UCSD-AML1 (cell line): ENCODE data around the gene OR6T1.

Experiments
- DNase-seq: peaks from one replicate; lab custom pipeline; 2025; ENCODE audit not compliant: unreplicated experiment; lab: John Stamatoyannopoulos, UW

OR6T1 gene, protein sequence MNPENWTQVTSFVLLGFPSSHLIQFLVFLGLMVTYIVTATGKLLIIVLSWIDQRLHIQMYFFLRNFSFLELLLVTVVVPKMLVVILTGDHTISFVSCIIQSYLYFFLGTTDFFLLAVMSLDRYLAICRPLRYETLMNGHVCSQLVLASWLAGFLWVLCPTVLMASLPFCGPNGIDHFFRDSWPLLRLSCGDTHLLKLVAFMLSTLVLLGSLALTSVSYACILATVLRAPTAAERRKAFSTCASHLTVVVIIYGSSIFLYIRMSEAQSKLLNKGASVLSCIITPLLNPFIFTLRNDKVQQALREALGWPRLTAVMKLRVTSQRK

DNA sequence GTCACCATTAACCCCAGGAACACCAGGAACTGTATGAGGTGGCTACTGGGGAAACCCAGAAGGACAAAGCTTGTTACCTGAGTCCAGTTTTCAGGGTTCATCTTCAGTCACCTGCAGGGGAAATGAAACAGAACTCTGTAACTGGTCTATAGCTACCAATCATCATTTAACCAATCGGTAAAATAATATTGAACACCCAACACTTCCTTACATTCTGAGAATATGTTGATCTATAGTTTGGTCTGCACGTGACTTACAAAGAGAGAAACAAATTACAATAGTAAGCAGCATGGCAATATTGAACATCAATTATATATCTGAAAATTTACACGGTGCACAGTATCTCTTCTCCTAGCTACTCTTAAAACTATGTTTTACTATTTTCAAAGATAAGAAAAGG, at the start of gene OR6T1:
TSS of gene OR6T1 (minus strand) at position 101 of the 400 bp plus-strand sequence. CDS start at position 101, 0 bp downstream.
- no peak for DNase-seq

DNA sequence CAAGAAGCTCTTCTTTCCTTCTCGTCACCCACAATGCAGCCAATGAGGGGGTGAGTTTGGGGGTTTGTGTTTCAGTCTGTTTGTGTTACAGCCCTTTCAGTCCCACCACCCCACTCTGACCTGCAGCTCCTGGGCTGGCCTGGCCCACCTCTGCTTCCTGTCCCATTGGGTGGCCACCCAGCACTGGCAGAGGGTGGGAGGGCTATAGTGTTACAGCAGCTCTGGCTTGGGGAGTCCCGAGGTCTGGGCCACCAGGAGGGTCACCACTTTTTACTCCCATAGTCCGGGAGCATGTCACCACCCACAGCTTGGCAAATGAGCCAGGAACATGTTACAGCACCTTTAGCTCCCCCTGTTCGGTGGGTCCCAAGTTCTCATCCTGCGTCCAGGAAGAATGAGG, 35.7 kb upstream of the OR6T1 start:
- DNase-seq: no peak

DNA sequence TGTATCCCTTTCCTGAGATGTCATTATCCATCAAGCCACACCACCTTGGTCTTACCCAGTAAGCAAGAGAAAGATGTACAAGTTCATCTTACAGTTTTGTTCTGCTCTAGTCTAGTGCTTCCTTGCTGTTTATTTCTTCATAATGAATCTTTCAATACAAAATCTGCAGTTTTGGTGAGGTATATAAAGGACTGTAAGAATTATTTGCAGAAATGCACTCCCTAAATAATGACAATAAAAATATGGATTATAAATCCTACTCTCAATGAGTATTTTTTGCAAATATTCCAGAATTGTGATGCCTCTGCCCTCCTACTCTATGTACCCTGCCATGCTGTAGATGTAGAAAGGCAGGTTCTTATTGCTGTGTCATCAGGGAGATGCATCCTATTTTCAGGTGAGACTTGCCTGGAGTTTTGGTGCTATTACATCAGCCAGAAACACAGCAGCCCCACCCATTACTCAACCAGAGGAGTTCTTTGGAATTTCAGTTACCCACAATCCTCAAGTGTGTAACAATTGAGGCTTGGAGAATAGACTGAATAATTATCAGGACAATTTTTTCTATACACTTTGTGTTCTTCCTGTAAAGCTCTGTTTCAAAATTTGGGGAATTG, 34.2 kb upstream of the OR6T1 start, which contains the start of gene OR10S1:
TSS of gene OR10S1 (minus strand) at position 51 of the 617 bp plus-strand sequence. CDS start 117 bp downstream, outside the sequence.
- no peak for DNase-seq

DNA sequence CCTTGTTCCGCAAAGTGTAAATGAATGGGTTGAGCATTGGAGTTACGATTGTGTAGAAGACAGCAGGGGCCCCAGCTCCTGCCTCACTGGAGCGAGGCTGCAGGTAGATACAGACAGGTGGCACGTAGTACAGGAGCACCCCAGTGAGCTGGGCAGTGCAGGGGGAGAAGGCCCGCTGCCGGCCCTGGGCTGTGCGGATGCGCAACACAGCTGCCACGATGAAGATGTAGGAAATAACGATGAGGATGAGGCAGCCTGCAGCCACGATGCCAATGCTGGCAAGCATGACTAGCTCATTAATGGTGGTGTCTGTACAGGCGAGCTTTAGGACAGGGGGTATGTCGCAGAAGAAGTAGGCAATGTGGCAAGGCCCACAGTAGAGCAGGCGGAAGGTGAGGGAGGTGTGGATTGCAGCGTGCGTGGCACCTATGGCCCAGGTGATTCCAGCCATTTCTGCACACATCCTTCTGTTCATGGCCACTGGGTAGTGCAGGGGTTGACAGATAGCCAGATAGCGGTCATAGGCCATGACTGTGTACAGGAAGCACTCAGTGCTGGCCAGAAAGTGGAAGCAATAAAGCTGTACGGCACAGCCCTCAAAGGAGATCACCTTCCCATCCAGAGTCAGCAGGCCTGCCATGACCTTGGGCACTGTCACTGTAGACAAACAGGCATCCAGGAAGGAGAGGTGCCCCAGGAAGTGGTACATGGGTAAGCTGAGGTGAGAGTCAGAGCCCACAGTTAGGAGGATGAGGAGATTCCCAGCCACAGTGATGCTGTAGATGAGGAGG, 33.3 kb upstream of the OR6T1 start:
- peak; percentile 25 for DNase-seq

DNA sequence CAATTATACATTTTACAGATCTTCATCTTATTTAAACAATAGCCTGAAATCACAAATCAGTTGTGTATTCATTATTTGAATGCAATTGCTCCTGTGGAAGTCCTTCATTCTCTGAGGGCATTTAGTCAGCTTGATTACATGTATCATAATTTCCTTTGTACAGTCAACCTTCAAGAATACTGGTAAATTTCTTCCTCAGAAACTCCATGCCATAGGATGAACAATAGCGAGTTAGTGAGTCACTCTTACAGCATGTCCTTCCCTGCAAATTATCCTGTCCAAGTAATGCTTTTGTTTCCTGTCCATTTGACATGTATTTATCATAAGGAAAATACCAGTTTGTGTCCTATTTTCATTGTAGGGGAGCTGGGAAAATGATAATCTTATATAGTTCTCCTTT, 30.2 kb upstream of the OR6T1 start:
- DNase-seq: no peak

DNA sequence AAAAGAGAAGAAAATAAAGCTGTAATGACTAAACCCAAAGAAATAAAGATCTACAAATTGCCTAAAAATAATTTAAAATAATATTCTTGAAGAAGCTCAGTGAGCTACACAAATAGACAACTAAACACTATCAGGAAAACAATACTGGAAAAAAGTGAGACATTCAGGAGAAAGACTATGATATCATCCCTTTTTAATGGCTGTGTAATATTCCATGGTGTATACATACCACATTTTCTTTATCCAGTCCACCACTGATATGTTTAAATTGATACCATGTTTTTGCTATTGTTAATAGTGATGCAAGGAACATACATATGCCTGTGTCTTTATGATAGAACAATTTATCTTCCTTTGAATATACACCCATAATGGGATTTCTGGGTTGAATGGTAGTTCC, 13.1 kb upstream of the OR6T1 start:
- no peak for DNase-seq

DNA sequence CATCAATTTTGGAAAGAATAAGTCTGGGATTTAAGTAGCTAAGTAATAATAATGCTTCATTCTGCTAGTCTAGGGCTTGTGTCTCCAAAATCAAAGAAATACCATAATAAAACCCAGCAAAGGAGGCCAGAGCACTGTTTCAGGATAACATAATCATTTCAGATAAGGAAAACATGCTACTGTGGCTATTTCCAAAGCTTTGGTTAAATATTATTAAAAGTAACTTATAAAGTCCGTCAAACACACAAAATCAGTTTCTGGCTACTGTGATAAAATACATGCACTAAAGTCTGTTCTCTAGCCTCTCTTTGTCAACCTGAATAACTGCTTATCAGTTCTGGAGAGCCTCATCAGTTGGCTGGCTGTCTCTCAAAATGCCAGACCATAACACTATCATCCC, 1.5 kb upstream of the OR6T1 start:
- no peak for DNase-seq

DNA sequence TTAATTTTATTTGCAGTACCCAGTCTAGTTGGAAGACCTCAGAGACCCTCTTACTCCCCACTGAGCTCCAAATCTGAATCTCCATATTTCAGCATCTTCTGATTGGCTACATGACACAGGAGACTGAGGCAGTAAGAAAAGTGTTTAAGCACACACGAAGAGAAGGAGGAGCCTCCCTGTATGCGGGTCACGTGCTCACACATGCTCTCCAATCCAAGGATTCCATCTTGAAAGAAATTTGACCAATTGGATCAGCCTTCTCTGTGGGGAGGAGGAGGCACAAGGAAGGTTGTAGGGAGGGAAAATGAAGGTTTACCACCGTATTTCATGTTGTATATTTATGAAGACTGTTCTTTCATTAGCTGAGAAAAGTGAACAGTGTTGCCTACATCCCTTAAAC, 1.2 kb downstream of the OR6T1 start:
- DNase-seq: no peak

DNA sequence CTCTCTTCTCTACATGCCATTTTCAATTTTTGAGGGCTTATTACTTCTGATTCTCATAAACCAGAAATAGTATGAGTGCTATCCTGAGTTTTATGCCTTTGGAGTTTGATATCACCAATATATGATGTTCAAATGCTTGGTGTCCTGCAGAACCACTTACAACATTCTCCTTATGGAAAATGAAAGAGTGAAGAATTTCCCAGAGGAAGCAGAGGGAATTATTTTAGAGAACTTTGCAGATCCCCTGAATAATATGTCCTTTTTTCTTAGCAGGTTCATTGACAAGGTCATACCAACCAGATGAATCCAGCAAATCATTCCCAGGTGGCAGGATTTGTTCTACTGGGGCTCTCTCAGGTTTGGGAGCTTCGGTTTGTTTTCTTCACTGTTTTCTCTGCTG, 4.3 kb downstream of the OR6T1 start, which contains the start of gene OR4D5:
TSS of gene OR4D5 (plus strand) at position 301 of the 400 bp plus-strand sequence. CDS start at position 301, 0 bp downstream.
- DNase-seq: no peak

DNA sequence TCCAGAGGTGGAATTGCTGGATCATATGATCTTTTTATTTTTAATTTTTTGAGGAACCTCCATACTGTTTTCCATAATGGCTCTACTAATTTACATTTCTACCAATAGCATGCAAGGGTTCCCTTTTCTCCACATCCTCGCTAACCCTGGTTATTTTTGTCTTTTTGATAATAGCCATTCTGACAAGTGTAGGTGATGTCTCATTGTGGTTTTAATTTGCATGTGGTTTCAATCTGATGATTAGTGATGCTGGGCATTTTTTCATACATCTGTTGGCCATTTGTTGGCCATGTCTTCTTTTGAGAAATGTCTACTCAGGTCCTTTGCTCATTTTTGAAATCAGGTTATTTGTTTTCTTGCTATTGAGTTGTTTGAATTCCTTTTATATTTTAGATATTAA, 19.6 kb downstream of the OR6T1 start:
- no peak for DNase-seq

DNA sequence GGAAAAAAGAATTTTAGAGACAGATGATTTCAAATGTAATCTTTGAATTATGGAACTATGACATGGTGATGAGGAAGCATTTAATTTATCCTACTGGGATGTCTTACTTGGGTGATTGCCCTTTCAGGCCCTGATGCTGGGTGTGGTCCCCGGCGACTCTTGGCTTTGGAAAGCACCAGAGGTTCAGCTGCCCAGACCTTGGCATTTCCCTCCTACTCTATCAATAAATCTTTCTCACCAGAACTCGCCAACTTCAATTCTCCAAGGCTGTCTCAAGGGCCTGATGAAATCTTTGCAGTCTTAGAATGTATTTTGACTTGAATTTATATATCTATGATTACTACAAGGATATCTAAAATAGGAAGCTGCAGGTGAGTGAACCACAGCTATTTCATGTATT, 22.7 kb downstream of the OR6T1 start:
- no peak for DNase-seq

DNA sequence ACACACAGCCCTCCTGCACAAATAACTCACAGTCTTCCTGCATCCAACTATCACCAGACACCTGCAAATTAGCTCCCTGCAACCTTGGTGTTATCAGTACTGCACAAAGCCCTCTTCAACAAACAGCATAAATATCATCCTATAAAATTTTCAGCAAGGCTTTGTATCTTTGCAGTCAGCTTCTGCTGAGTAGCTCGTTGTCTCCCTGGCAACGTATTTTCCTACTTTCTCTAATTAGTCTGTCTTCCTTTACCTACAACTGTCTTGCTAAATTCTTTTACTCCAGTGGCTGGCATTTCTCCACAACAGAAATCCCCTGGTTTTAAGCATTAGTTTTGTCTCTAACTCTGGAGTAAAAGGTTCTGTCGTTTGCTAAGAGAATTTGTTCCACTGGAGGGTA, 37.8 kb downstream of the OR6T1 start:
- no peak for DNase-seq

DNA sequence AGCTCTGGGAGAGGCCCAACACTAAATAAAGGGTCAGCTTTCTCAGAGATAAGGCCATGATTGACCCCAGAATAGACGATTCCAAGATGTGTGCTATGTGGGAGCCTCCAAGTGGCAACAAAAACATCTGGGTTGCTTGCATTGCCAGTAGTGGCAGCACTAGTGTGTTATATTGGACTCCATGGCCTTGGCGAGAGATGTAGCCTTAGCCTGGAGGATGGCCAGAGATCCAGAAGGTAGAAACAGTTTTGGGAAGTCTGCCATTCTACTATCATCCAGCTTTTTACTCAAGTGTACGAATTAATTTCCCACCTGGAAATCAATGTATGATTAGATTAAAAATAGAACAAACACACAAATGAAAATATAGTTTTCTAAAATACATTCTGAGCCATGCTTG, 38.7 kb downstream of the OR6T1 start:
- DNase-seq: no peak

DNA sequence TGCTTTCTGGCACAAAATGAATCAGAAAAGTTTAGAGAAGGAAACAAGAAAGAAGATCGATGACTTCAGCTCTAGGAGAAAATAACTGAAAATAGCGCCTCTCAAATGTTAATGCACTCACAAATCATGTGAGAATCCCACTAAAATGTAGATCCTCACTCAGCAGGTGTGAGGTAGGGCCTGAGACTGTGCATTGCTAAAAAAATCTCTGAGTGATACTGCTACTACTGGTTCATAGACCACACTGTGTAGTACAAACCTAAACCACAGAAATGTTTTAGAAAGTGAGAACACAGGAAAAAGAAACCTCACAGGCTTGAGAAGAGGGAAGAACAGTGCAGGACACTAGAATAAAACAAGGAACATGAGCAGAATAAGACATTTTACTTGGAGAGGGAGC, 39.7 kb downstream of the OR6T1 start:
- DNase-seq: no peak

DNA sequence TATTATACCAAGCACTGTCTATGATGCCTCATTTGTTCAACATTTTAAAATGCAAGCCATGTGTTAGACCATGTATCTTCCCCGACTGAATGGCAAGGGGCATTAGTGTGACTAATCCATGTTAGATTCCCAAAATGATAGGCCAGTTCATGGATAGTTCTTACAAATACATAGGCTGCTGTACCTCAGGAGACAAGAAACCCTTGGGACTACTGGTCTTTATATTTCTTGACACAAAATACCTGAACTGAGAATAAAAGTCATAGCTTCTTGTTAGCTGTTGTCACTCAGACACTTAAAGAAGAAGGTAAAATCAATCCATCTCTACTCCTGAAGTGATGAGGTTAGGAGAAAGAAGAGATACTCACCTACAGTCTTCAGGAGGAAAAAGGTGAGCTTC, 41.8 kb downstream of the OR6T1 start, which contains the start of gene OR8D4:
TSS of gene OR8D4 (plus strand) at position 301 of the 400 bp plus-strand sequence. CDS start 4,265 bp downstream, outside the sequence.
- DNase-seq: no peak

DNA sequence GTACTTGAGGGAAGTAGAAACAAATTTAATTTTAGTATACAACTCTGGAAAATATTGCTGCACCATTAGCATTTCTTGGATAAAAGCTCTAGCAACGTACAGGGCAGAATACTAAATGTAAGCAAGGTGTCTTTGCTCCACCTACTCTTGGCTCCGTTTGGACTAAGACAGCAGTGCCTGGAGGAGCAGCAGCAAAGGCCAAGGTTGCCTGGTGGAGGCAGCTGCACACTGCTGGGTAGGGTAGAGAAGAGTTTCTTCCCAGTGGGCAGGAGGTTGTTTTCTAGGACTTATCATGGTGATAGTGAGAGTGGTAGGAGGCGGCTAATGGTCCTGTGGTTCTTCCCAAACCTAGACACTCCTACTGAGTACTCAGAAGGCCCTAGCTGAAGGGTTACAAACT, 43.8 kb downstream of the OR6T1 start:
- DNase-seq: no peak
